BLaER1 treated with 17β-estradiol and CSF1 and Interleukin-3, amounts not matched to agents 10 nM and 100 nM (cell line): ENCODE results near the gene CHPF2.
A peak's percentile ranks its signal among the peaks of the same experiment; 100 is the strongest.

Experiments used
- H3K27ac ChIP-seq, 11 experiments: shearing (Covaris generic); formaldehyde crosslinking; 2 replicates each; pipeline ENCODE4 v1.8.1; 2022
- H3K27me3 ChIP-seq, 11 experiments: shearing (Covaris generic); formaldehyde crosslinking; 2 replicates each; pipeline ENCODE4 v1.8.1; 2022
- H3K36me3 ChIP-seq, 11 experiments: shearing (Covaris generic); formaldehyde crosslinking; 2 replicates each; pipeline ENCODE4 v1.8.1; 2022
- H3K4me1 ChIP-seq, 10 experiments: shearing (Covaris generic); formaldehyde crosslinking; 2 replicates each; pipeline ENCODE4 v1.8.1; 2022
- H3K4me2 ChIP-seq, 11 experiments: shearing (Covaris generic); formaldehyde crosslinking; 2 replicates each; pipeline ENCODE4 v1.8.1; 2022
- H3K4me3 ChIP-seq, 10 experiments: shearing (Covaris generic); formaldehyde crosslinking; 2 replicates each; pipeline ENCODE4 v1.8.1; 2022
- H3K9ac ChIP-seq, 11 experiments: shearing (Covaris generic); formaldehyde crosslinking; 2 replicates each; pipeline ENCODE4 v1.8.1; 2022
- H3K9me3 ChIP-seq, 11 experiments: shearing (Covaris generic); formaldehyde crosslinking; replicated peaks in 1 of 11; 2 replicates each; pipeline ENCODE4 v1.8.1; 2022
- H4K20me1 ChIP-seq, 11 experiments: shearing (Covaris generic); formaldehyde crosslinking; 2 replicates each; pipeline ENCODE4 v1.8.1; 2022
- Cebpa-rat ChIP-seq, 11 experiments: shearing (Covaris generic); IDR thresholded peaks; 2 replicates each; pipeline ENCODE4 v1.8.1; 2022

CHPF2 gene

DNA sequence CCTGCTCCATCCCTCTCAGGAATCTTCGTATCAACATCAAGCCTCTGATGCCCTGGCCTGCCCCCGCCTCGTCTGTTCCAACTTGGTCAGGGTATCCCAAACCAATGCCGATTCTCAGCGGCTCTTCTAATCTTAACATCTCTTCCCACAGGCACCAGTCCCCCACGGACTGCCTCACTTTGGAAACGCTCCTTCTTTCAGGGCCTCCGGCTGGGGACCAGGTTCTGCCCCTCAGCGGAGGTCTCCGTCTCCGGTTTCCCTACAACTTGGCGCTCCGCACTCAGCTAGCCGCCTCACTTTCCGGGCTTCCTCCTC lies 5.8 kb upstream of the CHPF2 start:
- Histone ChIP-seq H3K4me1 (peaks cover 24 to 31% (median 27%) of the 10 kb centered on the region in 10 experiments), H3K27ac (peak overlapping the region; percentile 55 to 92 (median 82)), H3K27me3 (no peaks in the 10 kb centered on the region), H4K20me1 (peaks cover 0 to 50% (median 15%) of the 10 kb centered on the region in 11 experiments; a peak in 13 of 22 replicates), H3K36me3 (peaks cover 36 to 45% (median 44%) of the 10 kb centered on the region in 11 experiments), H3K9me3 (no peaks in the 10 kb centered on the region), H3K4me3 (peak overlapping the region; percentile 84 to 95 (median 89)), H3K4me2 (peak overlapping the region; percentile 92 to 99 (median 98)), H3K9ac (peak overlapping the region; percentile 83 to 97 (median 88))
- no peak for TF ChIP-seq Cebpa-rat (IDR thresholded peaks at IDR 0.05)

DNA sequence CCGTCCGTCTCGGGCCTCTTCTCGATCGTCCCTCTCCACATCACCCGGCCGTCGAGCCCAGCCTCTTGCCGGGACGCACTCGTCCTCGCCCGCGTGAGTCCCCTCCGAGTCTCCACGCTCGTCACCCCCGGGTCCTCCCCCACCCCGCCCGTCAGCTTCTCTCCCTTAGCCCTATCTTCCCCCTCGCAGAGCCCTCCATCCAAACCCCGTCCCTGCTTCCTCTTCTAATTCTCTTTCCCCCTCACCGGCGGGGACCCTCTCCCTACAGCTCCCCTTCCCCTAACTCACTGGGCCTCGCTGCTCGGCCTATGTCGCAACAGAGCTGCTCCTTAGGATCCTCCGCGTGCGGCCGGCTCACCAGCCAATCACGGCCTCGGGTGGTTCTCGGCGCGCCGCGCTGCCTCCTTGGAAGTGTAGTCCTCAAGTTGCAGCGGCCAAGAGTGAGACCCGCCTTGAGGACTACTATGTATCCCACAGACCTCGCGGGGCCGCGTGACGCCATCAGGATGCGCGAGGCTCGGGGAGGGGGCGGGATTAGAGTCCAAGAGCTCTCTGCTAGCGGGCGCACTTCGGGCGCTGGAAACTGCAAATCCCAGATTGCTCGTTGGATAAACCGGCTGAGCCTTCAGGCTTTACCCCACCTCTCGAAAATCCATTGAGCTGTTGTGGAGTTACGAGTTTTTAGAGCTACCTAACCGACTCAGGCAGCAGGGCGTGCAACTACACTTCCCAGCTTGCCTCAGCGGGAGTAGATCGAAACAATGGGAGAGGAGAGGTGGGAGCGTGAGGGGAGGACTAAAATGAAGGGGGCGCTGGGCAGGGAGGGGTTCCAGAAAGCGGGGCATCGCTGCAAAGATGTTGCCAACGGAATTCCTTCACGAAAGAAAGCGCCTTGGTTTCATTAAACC lies 5.2 kb upstream of the CHPF2 start, which contains the start of gene ABCF2:
Gene ABCF2 (minus strand): TSS at position 331 of the 908 bp plus-strand sequence. CDS start 747 bp downstream, outside the sequence.
- Histone ChIP-seq H3K4me3 (peak within 1 kb of the TSS; percentile 84 to 95 (median 89)), H3K36me3 (peaks cover 30 to 39% (median 37%) of the 10 kb centered on the region in 11 experiments), H3K9ac (peak within 1 kb of the TSS; percentile 83 to 97 (median 88)), H3K4me2 (peak within 1 kb of the TSS; percentile 92 to 99 (median 98)), H4K20me1 (peaks cover 0 to 44% (median 15%) of the 10 kb centered on the region in 11 experiments; a peak in 13 of 22 replicates), H3K27me3 (no peaks in the 10 kb centered on the region), H3K9me3 (no peaks in the 10 kb centered on the region), H3K27ac (peak within 1 kb of the TSS; percentile 55 to 92 (median 82)), H3K4me1 (peaks cover 30 to 37% (median 33%) of the 10 kb centered on the region in 10 experiments)
- TF ChIP-seq Cebpa-rat (IDR thresholded peaks at IDR 0.05), result peak; percentile 23 to 95 (median 88); a peak in 20 of 22 replicates

DNA sequence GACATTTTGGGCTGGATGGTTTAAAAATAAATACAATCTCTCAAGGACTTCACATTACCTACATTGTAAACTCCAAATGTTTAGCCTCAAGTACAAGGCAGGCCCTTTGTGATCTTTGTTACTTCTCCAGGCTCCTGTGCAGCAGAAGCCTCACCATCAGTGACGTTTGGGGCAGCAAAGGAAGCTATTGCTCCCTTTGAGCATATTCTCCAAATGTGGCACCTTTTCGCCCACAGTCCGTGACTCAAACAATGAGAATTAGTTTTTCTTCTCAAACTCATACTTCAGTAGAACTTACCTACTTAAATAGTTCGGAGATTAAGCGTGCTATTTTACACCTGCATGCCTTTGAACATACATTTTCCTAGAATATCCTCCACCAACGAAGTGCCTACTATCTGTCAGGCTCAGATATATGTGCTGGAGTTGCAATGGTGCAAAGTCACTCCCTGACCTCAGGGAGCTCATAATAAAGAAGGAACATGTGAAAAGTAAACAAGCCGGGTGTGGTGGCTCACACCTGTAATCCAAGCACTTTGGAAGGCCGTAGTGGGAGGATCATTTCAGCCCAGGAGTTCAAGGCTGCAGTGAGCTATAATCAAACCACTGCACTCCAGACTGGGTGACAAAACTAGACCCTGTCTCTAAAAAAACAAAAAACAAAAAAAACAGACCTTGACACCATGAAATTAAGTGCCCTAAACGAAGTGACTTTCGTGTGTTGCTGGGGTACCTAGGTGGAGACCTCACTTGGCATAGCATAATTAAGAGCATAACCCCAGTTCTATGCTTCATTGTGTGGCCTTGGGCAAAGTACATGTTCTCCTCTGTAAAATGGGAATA lies 4.0 kb upstream of the CHPF2 start:
- peak overlapping the region; percentile 83 to 96 (median 91) for H3K4me2 ChIP-seq
- peak overlapping the region; percentile 84 to 95 (median 89) for H3K4me3 ChIP-seq
- H3K36me3 ChIP-seq, result peaks cover 19 to 28% (median 26%) of the 10 kb centered on the region in 11 experiments
- H3K9ac ChIP-seq, result peak overlapping the region; percentile 81 to 97 (median 88)
- H3K27ac ChIP-seq, result peak overlapping the region; percentile 39 to 92 (median 79); a peak in 19 of 22 replicates
- no peak for TF ChIP-seq Cebpa-rat (IDR thresholded peaks at IDR 0.05)
- H4K20me1 ChIP-seq, result peaks cover 1 to 35% (median 11%) of the 10 kb centered on the region in 11 experiments; a peak in 16 of 22 replicates
- peaks cover 32 to 39% (median 34%) of the 10 kb centered on the region in 10 experiments for H3K4me1 ChIP-seq
- no peaks in the 10 kb centered on the region for H3K9me3 ChIP-seq
- H3K27me3 ChIP-seq, result no peaks in the 10 kb centered on the region

DNA sequence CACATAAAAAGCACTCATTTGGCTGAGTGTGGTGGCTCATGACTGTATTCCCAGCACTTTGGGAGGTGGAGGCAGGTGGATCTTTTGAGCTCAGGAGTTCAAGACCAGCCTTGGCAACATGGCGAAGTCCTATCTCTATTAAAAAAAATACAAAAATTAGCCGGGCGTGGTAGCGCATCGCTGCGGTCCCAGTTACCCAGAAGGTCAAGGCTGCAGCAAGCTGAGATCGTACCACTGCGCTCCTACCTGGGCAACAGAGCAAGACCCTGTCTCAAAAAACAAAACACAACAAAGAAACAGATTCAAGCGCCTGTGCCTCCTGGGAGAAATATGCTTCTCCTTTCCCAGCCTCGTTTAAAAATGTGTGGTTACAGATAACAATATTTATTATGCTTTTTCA lies 3.0 kb upstream of the CHPF2 start:
- H3K36me3 ChIP-seq, result peaks cover 13 to 23% (median 21%) of the 10 kb centered on the region in 11 experiments; a peak in 21 of 22 replicates
- H3K4me2 ChIP-seq, result no peak overlapping the region
- peaks cover 42 to 49% (median 44%) of the 10 kb centered on the region in 10 experiments for H3K4me1 ChIP-seq
- no peak overlapping the region for H3K27ac ChIP-seq
- peaks cover 10 to 35% (median 12%) of the 10 kb centered on the region in 11 experiments; a peak in 20 of 22 replicates for H4K20me1 ChIP-seq
- H3K27me3 ChIP-seq, result no peaks in the 10 kb centered on the region
- no peak overlapping the region for H3K9ac ChIP-seq
- H3K9me3 ChIP-seq, result no peaks in the 10 kb centered on the region
- no peak overlapping the region for H3K4me3 ChIP-seq
- no peak for TF ChIP-seq Cebpa-rat (IDR thresholded peaks at IDR 0.05)

DNA sequence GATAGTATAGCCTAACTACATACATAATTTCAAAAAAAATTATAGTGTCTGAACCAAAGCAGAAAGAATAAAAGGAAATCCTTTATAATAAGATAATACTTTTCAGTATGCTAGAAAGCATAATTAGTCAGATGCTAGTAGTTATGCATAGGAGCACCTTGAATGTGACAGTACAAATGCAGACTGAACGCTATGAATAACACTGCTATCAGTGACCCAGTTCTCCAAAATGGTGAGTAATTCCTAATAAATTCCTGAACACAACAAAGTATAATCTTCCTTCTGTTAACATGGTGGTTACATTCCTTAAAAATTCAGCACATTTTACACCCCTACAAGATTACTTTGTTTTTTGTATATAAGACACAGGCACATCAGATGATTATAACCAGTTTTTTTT lies 1.2 kb upstream of the CHPF2 start:
- peaks cover 20 to 24% (median 23%) of the 10 kb centered on the region in 11 experiments for H3K36me3 ChIP-seq
- H4K20me1 ChIP-seq, result peaks cover 20 to 35% (median 30%) of the 10 kb centered on the region in 11 experiments; a peak in 21 of 22 replicates
- no peaks in the 10 kb centered on the region for H3K9me3 ChIP-seq
- peaks cover 31 to 43% (median 36%) of the 10 kb centered on the region in 10 experiments for H3K4me1 ChIP-seq
- H3K27me3 ChIP-seq, result no peaks in the 10 kb centered on the region
- peak overlapping the region in 8 of 11 experiments; percentile 88 to 100 (median 97); a peak in 10 of 22 replicates for H3K4me2 ChIP-seq
- H3K9ac ChIP-seq, result no peak overlapping the region
- no peak overlapping the region for H3K4me3 ChIP-seq
- no peak overlapping the region for H3K27ac ChIP-seq
- TF ChIP-seq Cebpa-rat (IDR thresholded peaks at IDR 0.05), result no peak

DNA sequence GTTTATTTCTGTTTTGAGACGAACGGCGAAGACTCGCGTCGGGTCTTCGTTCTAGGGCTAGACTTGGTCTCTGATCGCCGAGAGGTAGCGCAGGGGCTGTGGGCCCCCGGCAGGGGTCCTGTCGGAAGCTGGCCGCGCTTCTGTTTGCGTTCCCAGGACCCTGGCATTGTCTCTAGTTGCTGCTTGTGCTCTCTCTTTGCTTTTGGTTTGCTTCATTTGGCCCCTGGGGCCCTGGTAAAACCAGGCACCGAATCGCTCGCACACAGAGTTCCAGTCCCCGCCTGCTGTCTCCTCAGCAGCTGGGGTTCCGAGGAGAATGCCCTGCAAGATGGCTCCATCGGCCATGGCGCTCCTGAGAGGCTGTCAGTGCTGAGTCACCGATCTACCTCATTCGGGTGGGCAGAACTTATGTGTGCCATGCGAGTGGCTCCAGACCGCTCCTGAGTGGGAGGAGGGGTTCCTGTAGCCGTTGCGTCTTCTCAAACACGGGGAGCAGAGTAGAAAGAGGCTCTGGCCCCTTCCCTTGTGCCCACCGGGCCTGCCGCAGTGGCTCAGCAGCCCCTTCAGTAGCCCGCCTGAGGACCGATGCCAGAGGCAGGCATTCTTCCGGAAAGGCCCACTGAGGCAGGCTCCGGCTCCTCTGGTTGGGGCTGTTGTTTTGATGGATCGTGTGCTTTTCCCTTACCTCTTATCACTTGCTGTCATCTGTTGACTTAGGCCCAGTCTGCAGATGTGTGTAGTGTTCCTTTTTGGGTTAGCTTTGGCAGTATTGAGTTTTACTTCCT lies 826 bp downstream of the CHPF2 start:
- Histone ChIP-seq H3K9ac (peak overlapping the region; percentile 92 to 98 (median 95)), H3K4me1 (peaks cover 23 to 36% (median 27%) of the 10 kb centered on the region in 10 experiments), H3K36me3 (peaks cover 39 to 45% (median 43%) of the 10 kb centered on the region in 11 experiments), H3K27ac (peak overlapping the region; percentile 79 to 96 (median 94)), H3K4me2 (peak overlapping the region; percentile 88 to 100 (median 98)), H4K20me1 (peaks cover 35 to 51% (median 50%) of the 10 kb centered on the region in 11 experiments; a peak in 21 of 22 replicates), H3K4me3 (peak overlapping the region; percentile 86 to 98 (median 95)), H3K27me3 (no peaks in the 10 kb centered on the region), H3K9me3 (no peaks in the 10 kb centered on the region)
- TF ChIP-seq Cebpa-rat (IDR thresholded peaks at IDR 0.05), result no peak

DNA sequence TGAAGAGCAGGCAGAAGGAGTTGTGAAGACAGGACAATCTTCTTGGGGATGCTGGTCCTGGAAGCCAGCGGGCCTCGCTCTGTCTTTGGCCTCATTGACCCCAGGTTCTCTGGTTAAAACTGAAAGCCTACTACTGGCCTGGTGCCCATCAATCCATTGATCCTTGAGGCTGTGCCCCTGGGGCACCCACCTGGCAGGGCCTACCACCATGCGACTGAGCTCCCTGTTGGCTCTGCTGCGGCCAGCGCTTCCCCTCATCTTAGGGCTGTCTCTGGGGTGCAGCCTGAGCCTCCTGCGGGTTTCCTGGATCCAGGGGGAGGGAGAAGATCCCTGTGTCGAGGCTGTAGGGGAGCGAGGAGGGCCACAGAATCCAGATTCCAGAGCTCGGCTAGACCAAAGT lies 1.5 kb downstream of the CHPF2 start:
- Histone ChIP-seq H3K4me1 (peaks cover 20 to 32% (median 24%) of the 10 kb centered on the region in 10 experiments), H3K36me3 (peaks cover 45 to 52% (median 50%) of the 10 kb centered on the region in 11 experiments), H3K27me3 (no peaks in the 10 kb centered on the region), H3K9me3 (no peaks in the 10 kb centered on the region), H3K4me3 (peak overlapping the region; percentile 86 to 98 (median 95)), H3K9ac (peak overlapping the region; percentile 92 to 98 (median 95); a peak in 20 of 22 replicates), H4K20me1 (peaks cover 38 to 58% (median 57%) of the 10 kb centered on the region in 11 experiments; a peak in 21 of 22 replicates), H3K4me2 (peak overlapping the region; percentile 88 to 100 (median 98)), H3K27ac (peak overlapping the region in 10 of 11 experiments; percentile 88 to 96 (median 94); a peak in 19 of 22 replicates)
- no peak for TF ChIP-seq Cebpa-rat (IDR thresholded peaks at IDR 0.05)
